Activated naive CD4-positive, alpha-beta T cell treated with anti-CD3 and anti-CD28 coated beads, Interleukin-2, amount 10 ng/mL, durations not matched to agents 7 days and 5 days (primary cell): ENCODE data around the gene BTBD9.

Source experiments
- CTCF ChIA-PET: fragments of 350-600 bp; sonication (Branson Sonifier 250); formaldehyde crosslinking; loops from one replicate; lab custom pipeline; 2021; ENCODE audit warnings: antibody characterized with exemption; lab: Charles Lee
- DNase-seq: peaks from one replicate; pipeline ENCODE4 v3.0.0-alpha.2; 2020
- H3K27ac Mint-ChIP-seq: one replicate; pipeline ENCODE4 v1.8.0; 2021; ENCODE audit warnings: mild to moderate bottlenecking, moderate library complexity, mixed read lengths
- H3K27me3 Mint-ChIP-seq: one replicate; pipeline ENCODE4 v1.8.0; 2021; ENCODE audit warnings: mild to moderate bottlenecking, mixed read lengths
- H3K36me3 Mint-ChIP-seq: one replicate; pipeline ENCODE4 v1.8.0; 2021; ENCODE audit warnings: mixed read lengths
- H3K4me1 Mint-ChIP-seq: one replicate; pipeline ENCODE4 v1.8.0; 2021; ENCODE audit warnings: mixed read lengths
- H3K4me3 Mint-ChIP-seq: one replicate; pipeline ENCODE4 v1.8.0; 2021; ENCODE audit warnings: mild to moderate bottlenecking, moderate library complexity, mixed read lengths
- H3K9me3 Mint-ChIP-seq: one replicate; pipeline ENCODE4 v1.8.0; 2021; ENCODE audit warnings: mixed read lengths

BTBD9 gene

DNA sequence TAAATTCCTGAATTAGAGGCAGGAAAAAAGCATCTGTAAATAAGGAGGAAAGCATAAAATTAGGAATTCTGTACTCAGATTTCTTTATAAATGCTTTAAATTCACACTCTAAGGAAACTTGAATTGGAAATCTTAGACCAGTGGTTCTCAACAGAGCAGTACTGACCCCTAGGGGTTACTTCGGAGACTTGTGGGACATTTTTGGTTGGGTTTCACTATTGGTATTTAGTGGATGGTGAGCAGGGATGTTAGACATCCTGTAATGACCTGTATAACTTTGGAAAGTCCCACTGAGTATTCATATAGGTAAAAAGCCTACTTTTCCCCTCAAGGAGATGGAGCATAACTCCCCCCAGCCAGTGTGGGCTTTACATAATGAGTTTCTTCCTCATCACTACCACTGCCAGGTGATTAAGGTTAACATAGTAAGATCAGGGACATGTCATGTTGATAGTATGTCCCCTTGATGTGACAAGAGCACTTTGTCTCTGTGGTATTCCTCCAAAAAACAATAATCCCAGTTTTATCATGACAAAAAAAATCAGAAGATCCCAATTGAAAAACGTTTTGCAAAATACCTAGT is 32.2 kb upstream of the BTBD9 start:
- DNase-seq: peak; percentile 41
- Mint-ChIP-seq H3K27me3 (no peaks in the 10 kb centered on the region), H3K9me3 (peaks cover 2% of the 10 kb centered on the region), H3K4me3 (no peak overlapping the region), H3K27ac (no peak overlapping the region), H3K4me1 (peaks cover 32% of the 10 kb centered on the region), H3K36me3 (peaks cover 29% of the 10 kb centered on the region)
- CTCF ChIA-PET: interaction anchor here (0.9 kb wide), 1 partner anchor 101 kb away, joined by 3 read pairs; no protein-coding TSS in a partner anchor

- H3K9me3 Mint-ChIP-seq: no peaks in the 10 kb centered on the region
- DNase-seq: no peak
- no peaks in the 10 kb centered on the region for H3K4me1 Mint-ChIP-seq
- no peaks in the 10 kb centered on the region for H3K36me3 Mint-ChIP-seq
- no peaks in the 10 kb centered on the region for H3K27me3 Mint-ChIP-seq
- H3K4me3 Mint-ChIP-seq: no peak overlapping the region
- CTCF ChIA-PET: no interaction called here
- H3K27ac Mint-ChIP-seq: no peak overlapping the region
These were observed 18.9 kb upstream of the BTBD9 start for GRCh38 chr6:38658418-38659167.

- no peak for DNase-seq
- Mint-ChIP-seq H3K4me3 (no peak overlapping the region), H3K27me3 (no peaks in the 10 kb centered on the region), H3K9me3 (no peaks in the 10 kb centered on the region), H3K4me1 (no peaks in the 10 kb centered on the region), H3K27ac (no peak overlapping the region), H3K36me3 (no peaks in the 10 kb centered on the region)
- CTCF ChIA-PET: no interaction called here
These were observed 17.2 kb upstream of the BTBD9 start for GRCh38 chr6:38656896-38657295.

- peaks cover 4% of the 10 kb centered on the region for H3K9me3 Mint-ChIP-seq
- no peak for DNase-seq
- H3K4me3 Mint-ChIP-seq: no peak overlapping the region
- H3K36me3 Mint-ChIP-seq: peaks cover 3% of the 10 kb centered on the region
- H3K27me3 Mint-ChIP-seq: no peaks in the 10 kb centered on the region
- no peaks in the 10 kb centered on the region for H3K4me1 Mint-ChIP-seq
- CTCF ChIA-PET: no interaction called here
- no peak overlapping the region for H3K27ac Mint-ChIP-seq
These were observed 14.5 kb upstream of the BTBD9 start for GRCh38 chr6:38654263-38654662.

DNA sequence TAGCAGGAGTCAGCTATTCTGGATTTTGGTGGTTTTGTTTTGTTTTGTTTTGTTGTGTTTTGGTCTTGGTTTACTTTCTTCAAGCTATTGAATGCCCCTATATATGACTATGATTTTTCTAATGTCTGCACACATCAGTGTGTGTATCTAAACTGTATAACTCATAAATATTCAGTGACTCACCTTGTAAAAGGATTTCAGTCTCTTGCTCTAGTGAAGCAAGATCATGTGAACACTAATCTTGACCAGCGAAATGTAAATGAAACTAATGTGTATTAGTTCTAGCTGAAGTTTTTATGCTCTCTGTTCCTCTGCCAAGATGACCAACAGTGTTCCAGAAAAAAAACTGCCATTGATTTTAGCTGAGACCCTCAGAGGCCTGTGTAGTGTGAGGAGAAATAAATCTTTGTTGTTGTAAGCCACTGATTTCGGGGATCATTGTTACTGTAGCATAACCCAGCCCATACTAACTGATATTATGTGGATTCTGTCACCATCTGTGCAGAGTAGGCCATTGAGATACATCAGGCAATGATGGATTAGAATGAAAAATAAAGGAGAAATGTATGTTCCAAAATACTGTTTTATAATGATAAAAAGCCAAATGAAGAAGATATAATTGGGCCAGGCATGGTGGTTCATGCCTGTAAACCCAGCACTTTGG is 11.5 kb upstream of the BTBD9 start:
- peaks cover 4% of the 10 kb centered on the region for H3K9me3 Mint-ChIP-seq
- no peak overlapping the region for H3K4me3 Mint-ChIP-seq
- no peak for DNase-seq
- H3K27me3 Mint-ChIP-seq: no peaks in the 10 kb centered on the region
- H3K4me1 Mint-ChIP-seq: no peaks in the 10 kb centered on the region
- H3K27ac Mint-ChIP-seq: no peak overlapping the region
- CTCF ChIA-PET: interaction anchor here (0.8 kb wide), 1 partner anchor 157 kb away, joined by 3 read pairs; no protein-coding TSS in a partner anchor
- peaks cover 3% of the 10 kb centered on the region for H3K36me3 Mint-ChIP-seq

DNA sequence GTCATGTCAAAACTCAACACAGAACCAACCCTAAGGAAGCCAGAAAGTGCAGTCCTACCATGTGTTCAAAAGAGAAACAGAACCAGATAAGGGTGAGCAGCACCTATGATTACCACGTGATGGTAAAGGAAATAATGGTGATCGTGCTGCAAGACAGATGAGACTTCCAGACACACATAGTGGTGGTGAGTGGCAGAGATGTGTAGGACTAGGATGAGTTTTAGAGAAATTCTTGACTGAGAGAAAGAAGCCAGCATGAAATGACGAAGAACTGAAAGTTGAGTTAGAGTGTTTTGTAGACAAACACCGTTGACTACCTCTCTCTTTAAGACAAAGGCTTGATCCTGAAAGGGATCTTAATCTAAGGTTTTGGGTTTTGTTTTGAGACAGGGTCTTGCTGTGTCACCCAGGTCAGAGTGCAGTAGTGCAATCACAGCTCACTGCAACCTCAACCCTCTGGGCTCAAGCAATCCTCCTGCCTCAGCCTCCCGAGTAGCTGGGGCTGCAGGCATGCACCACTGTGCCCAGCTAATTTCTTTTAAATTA is 10.6 kb upstream of the BTBD9 start:
- Mint-ChIP-seq H3K27me3 (no peaks in the 10 kb centered on the region), H3K9me3 (peaks cover 4% of the 10 kb centered on the region), H3K36me3 (peaks cover 3% of the 10 kb centered on the region), H3K27ac (no peak overlapping the region), H3K4me1 (no peaks in the 10 kb centered on the region), H3K4me3 (no peak overlapping the region)
- no peak for DNase-seq
- CTCF ChIA-PET: interaction anchor here (0.8 kb wide), 1 partner anchor 156 kb away, joined by 3 read pairs; no protein-coding TSS in a partner anchor

DNA sequence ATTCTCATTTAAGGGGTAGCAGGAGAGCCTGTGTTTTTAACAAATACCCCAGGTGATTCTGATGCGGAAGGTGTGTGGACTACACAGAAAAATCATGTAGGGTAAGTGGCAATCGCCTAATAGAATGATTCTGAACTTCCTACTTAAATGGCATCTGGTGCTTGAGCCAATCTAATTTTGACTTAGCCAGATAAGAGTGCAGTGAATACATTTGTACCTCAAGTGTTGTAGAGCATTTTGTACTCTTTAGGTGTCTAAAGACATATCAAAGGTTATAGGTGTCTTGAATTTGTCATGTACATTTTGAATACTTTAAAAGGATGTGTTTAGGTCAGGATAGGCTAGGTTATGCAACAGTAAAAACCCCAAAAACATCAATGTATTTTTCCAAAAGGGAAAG is 10.0 kb upstream of the BTBD9 start:
- no peak overlapping the region for H3K4me3 Mint-ChIP-seq
- H3K27me3 Mint-ChIP-seq: no peaks in the 10 kb centered on the region
- CTCF ChIA-PET: no interaction called here
- peaks cover 3% of the 10 kb centered on the region for H3K36me3 Mint-ChIP-seq
- DNase-seq: no peak
- H3K4me1 Mint-ChIP-seq: no peaks in the 10 kb centered on the region
- H3K9me3 Mint-ChIP-seq: peaks cover 4% of the 10 kb centered on the region
- no peak overlapping the region for H3K27ac Mint-ChIP-seq

DNA sequence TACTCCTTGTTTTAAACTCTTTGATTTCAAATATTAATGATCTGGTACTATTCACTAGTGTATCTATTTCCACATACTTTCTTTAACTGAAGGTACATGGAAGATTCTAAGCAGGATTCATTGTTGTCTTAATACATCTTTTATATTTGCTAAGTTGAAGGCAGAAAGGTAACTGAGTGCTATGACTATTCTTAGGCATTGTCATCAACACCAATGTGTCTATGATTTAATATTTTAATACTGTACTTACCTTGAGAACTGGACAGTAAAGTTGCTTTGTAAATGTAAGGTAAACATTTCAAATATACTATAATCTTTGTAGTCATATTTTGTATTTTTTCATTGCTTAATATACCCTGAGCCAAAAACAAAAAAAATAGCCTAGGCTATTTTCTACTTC is 8.9 kb upstream of the BTBD9 start:
- no peak overlapping the region for H3K27ac Mint-ChIP-seq
- CTCF ChIA-PET: no interaction called here
- no peaks in the 10 kb centered on the region for H3K27me3 Mint-ChIP-seq
- H3K9me3 Mint-ChIP-seq: peaks cover 4% of the 10 kb centered on the region
- no peaks in the 10 kb centered on the region for H3K4me1 Mint-ChIP-seq
- DNase-seq: no peak
- no peak overlapping the region for H3K4me3 Mint-ChIP-seq
- H3K36me3 Mint-ChIP-seq: peaks cover 3% of the 10 kb centered on the region

DNA sequence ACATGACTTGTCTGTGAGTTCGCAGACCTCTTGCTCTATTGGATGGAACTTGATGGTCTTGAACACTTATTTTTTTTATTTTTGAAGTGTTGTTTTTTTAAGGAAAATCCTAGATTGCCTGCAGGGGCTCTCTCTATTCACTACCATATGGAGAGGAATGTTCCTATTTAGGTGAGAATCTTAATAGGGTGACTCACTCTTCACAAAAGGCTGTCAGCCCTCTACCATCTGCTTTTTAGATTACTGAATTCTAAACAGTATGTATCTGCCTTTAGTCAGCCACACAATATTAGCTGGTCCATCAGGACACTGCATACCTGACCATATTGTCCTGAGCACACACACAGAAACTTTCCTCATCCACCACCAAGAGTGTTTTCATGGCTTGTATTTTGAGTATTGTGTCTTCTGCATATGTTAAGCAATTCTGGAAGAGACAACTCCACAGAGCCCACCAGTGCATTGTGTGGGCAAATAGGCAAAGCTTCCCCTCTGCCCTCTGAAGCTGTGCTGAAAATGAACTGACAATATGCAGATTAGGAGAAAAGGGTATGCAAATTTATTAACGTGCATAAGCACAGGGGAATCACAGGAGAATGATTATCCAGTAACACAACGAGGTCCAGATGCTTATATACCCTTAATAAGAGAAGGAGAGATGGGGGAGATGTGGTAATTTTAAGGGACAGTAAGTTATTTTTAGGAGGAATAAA is 6.6 kb upstream of the BTBD9 start:
- Mint-ChIP-seq H3K27ac (no peak overlapping the region), H3K36me3 (peaks cover 3% of the 10 kb centered on the region), H3K4me3 (no peak overlapping the region), H3K4me1 (peaks cover 5% of the 10 kb centered on the region), H3K9me3 (peaks cover 3% of the 10 kb centered on the region), H3K27me3 (no peaks in the 10 kb centered on the region)
- CTCF ChIA-PET: no interaction called here
- no peak for DNase-seq

- Mint-ChIP-seq H3K36me3 (no peaks in the 10 kb centered on the region), H3K27me3 (no peaks in the 10 kb centered on the region), H3K4me1 (peaks cover 15% of the 10 kb centered on the region), H3K27ac (no peak overlapping the region), H3K9me3 (no peaks in the 10 kb centered on the region), H3K4me3 (no peak overlapping the region)
- DNase-seq: no peak
- CTCF ChIA-PET: no interaction called here
These were observed 5.2 kb upstream of the BTBD9 start for GRCh38 chr6:38644951-38645350.

DNA sequence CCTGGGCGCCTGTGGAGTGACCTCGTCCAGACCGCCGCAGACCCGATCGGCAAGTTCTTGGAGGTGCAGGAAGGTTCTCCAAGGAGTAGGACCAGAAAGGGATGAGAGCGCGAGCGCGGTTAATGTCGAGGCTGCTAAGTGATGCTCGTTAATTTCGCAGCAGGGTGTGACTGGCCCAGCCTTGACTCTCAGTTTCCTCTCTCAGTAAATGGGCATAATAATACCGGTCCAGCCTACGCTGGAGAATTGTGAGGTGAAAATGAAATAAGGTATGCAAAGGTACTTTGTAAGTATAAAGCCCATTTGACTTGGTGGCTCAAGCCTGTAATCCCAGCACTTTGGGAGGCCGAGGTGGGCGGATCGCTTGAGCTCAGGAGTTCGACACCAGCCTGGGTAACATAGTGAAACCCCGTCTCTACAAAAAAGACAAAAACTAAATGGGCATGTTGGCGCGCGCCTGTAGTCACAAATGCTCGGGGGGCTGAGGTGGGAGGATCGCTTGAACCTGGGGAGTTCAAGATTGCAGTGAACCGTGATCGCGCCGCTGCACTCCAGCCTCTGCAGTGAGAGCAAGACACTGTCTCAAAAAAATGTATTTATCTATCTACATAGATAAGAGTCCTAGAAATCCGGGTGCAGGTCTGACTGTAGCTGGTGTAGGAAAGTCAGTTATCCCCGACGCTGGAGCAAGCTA is 634 bp upstream of the BTBD9 start:
- DNase-seq: no peak
- Mint-ChIP-seq H3K27ac (peak overlapping the region; percentile 89), H3K4me1 (peaks cover 42% of the 10 kb centered on the region), H3K27me3 (no peaks in the 10 kb centered on the region), H3K4me3 (peak overlapping the region; percentile 86), H3K9me3 (no peaks in the 10 kb centered on the region), H3K36me3 (no peaks in the 10 kb centered on the region)
- CTCF ChIA-PET: no interaction called here

GRCh38 chr6:38638941-38639497 is 710 bp downstream of the BTBD9 start:
- Mint-ChIP-seq H3K4me3 (peak overlapping the region; percentile 86), H3K27me3 (no peaks in the 10 kb centered on the region), H3K36me3 (no peaks in the 10 kb centered on the region), H3K4me1 (peaks cover 42% of the 10 kb centered on the region), H3K27ac (peak overlapping the region; percentile 86), H3K9me3 (no peaks in the 10 kb centered on the region)
- CTCF ChIA-PET: no interaction called here
- peak; percentile 64 for DNase-seq

DNA sequence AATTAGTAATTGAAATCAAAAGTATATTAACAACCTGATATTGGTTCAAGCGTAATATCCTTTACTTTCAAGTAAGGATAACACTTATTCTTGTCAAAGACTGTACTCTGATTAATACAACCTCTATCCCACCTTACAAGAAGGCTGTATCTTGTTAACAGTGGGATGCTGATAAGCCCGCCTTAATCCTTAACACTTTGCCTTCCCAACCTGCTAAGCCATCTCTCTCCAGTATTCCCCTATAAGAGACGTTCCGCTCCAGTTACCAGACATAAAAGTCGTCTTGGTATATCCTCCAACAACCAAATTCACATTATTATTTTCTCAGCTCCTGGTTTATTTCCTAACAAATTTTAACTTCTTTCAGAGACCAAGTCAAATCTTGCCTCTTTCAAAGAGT is 2.0 kb downstream of the BTBD9 start:
- H3K9me3 Mint-ChIP-seq: no peaks in the 10 kb centered on the region
- no peak overlapping the region for H3K27ac Mint-ChIP-seq
- no peaks in the 10 kb centered on the region for H3K36me3 Mint-ChIP-seq
- peaks cover 42% of the 10 kb centered on the region for H3K4me1 Mint-ChIP-seq
- CTCF ChIA-PET: no interaction called here
- no peak for DNase-seq
- no peak overlapping the region for H3K4me3 Mint-ChIP-seq
- no peaks in the 10 kb centered on the region for H3K27me3 Mint-ChIP-seq
